HCT116 (cell line): ENCODE measurements around the gene SLC25A47.

Experiments used
- CTCF ChIP-seq, 3 experiments: fragments of 200-600 bp in 1 of 3; sonication (generic) in 1 of 3; IDR thresholded peaks in 2 of 3; conservative IDR thresholded peaks in 1 of 3; 2 replicates each; pipeline ENCODE4 v1.5.1; 2012 to 2017; ENCODE audit warnings: low read depth in 2 of 3, low read length in 2 of 3, antibody characterized with exemption in 1 of 3, borderline replicate concordance in 1 of 3, control low read depth in 1 of 3, mild to moderate bottlenecking in 1 of 3, mixed read lengths in 1 of 3, mixed run types in 1 of 3, moderate library complexity in 1 of 3; ENCODE audit not compliant: insufficient read depth in 1 of 3
- ELF1 ChIP-seq: IDR thresholded peaks from 2 replicates; pipeline ENCODE4 v1.6.1; 2012; ENCODE audit warnings: low read depth, borderline replicate concordance
- EZH2 ChIP-seq: fragments of 200-600 bp; sonication (generic); IDR thresholded peaks from 2 replicates; pipeline ENCODE4 v1.6.1; 2017; ENCODE audit warnings: antibody characterized with exemption, mixed run types
- FOSL1 ChIP-seq: IDR thresholded peaks from 2 replicates; pipeline ENCODE4 v1.6.1; 2012; ENCODE audit warnings: low read depth
- JUND ChIP-seq: IDR thresholded peaks from 2 replicates; pipeline ENCODE4 v1.6.1; 2012
- MAX ChIP-seq: IDR thresholded peaks from 2 replicates; pipeline ENCODE4 v1.6.1; 2012
- POLR2AphosphoS5 ChIP-seq: IDR thresholded peaks from 2 replicates; pipeline ENCODE4 v1.6.1; 2011; ENCODE audit warnings: mild to moderate bottlenecking, low read depth, low read length, moderate library complexity
- REST ChIP-seq: IDR thresholded peaks from 2 replicates; pipeline ENCODE4 v1.6.1; 2012; ENCODE audit warnings: low read depth
- SIN3A ChIP-seq: IDR thresholded peaks from 2 replicates; pipeline ENCODE4 v1.6.1; 2012; ENCODE audit warnings: low read depth
- SP1 ChIP-seq: IDR thresholded peaks from 2 replicates; pipeline ENCODE4 v1.6.1; 2012; ENCODE audit warnings: low read depth
- YY1 ChIP-seq: IDR thresholded peaks from 2 replicates; pipeline ENCODE4 v1.6.1; 2011; ENCODE audit warnings: low read length, low read depth, moderate library complexity, mild to moderate bottlenecking; ENCODE audit not compliant: insufficient replicate concordance; ENCODE audit errors: extremely low read depth
- ZBTB33 ChIP-seq: IDR thresholded peaks from 2 replicates; pipeline ENCODE4 v1.6.1; 2011; ENCODE audit warnings: mild to moderate bottlenecking, low read length, moderate library complexity; ENCODE audit not compliant: insufficient replicate concordance; ENCODE audit errors: extremely low read depth
- ZFX ChIP-seq: fragments of 450-650 bp; IDR thresholded peaks from 2 replicates; pipeline ENCODE4 v1.6.1; 2017

- TF ChIP-seq CTCF (IDR thresholded peaks at IDR 0.05 in 2 of 3, conservative IDR thresholded peaks at IDR 0.05 in 1 of 3; ENCODE audit: borderline replicate concordance in 1 of 3, insufficient read depth in 1 of 3, low read depth in 2 of 3, low read length in 2 of 3) (no peak), ZBTB33 (no peak), EZH2 (no peak), ELF1 (no peak), ZFX (no peak), SIN3A (no peak), FOSL1 (no peak), POLR2AphosphoS5 (no peak), MAX (no peak), JUND (no peak), SP1 (no peak), YY1 (no peak), REST (no peak)
These were observed 22.6 kb downstream of the SLC25A47 start for GRCh38 chr14:100345711-100346110.
